ENCODE results near the gene DCP2.

Gene DCP2

GRCh38 chr5:113035096-113035495, 58.5 kb downstream of the DCP2 start:
- H3K27ac ChIP-seq (ENCODE audit: low read depth, low read length): no peak overlapping the region
- no peaks in the 10 kb centered on the region for H3K9me3 ChIP-seq (ENCODE audit: control insufficient read depth, insufficient read depth, low read length)
- no peaks in the 10 kb centered on the region for H4K20me1 ChIP-seq (ENCODE audit: control insufficient read depth, insufficient read depth, low read depth, low read length)

GRCh38 chr5:113036321-113036720, 59.7 kb downstream of the DCP2 start:
- no peaks in the 10 kb centered on the region for H4K20me1 ChIP-seq (ENCODE audit: control insufficient read depth, insufficient read depth, low read depth, low read length)
- H3K27me3 ChIP-seq (ENCODE audit: control insufficient read depth, low read length): peaks cover 4% of the 10 kb centered on the region; the same call in 1 of the 2 replicates
- TF ChIP-seq EZH2phosphoT487 (IDR thresholded peaks at IDR 0.05; ENCODE audit: borderline replicate concordance, low read length) (no peak), CTCF (IDR thresholded peaks at IDR 0.05; ENCODE audit: low read depth, low read length, poor library complexity, severe bottlenecking) (no peak)
- no peaks in the 10 kb centered on the region for H3K9me2 ChIP-seq (replicated peaks; ENCODE audit: control insufficient read depth, low read length)
- H3K79me2 ChIP-seq (ENCODE audit: control insufficient read depth, low read length): no peaks in the 10 kb centered on the region
- no peaks in the 10 kb centered on the region for H3K36me3 ChIP-seq (ENCODE audit: control insufficient read depth, low read length)
- no peaks in the 10 kb centered on the region for H3K9me3 ChIP-seq (ENCODE audit: control insufficient read depth, insufficient read depth, low read length)
- no peaks in the 10 kb centered on the region for H3K4me1 ChIP-seq (ENCODE audit: control insufficient read depth, low read length)
- H3K4me3 ChIP-seq (ENCODE audit: low read length): no peak overlapping the region
- no peaks in the 10 kb centered on the region for H3F3A ChIP-seq (ENCODE audit: control insufficient read depth, insufficient read depth)
- H3K4me2 ChIP-seq (ENCODE audit: low read length): no peak overlapping the region
- no peak overlapping the region for H3K27ac ChIP-seq (ENCODE audit: low read depth, low read length)

More at GRCh38 chr5:113035096-113035495, 58.5 kb downstream of the DCP2 start:
- Histone ChIP-seq H3K9me2 (replicated peaks; ENCODE audit: control insufficient read depth, low read length) (no peaks in the 10 kb centered on the region), H3K79me2 (ENCODE audit: control insufficient read depth, low read length) (no peaks in the 10 kb centered on the region), H3K4me2 (ENCODE audit: low read length) (no peak overlapping the region), H3K4me3 (ENCODE audit: low read length) (no peak overlapping the region), H3K36me3 (ENCODE audit: control insufficient read depth, low read length) (no peaks in the 10 kb centered on the region), H3F3A (ENCODE audit: control insufficient read depth, insufficient read depth) (no peaks in the 10 kb centered on the region), H3K27me3 (ENCODE audit: control insufficient read depth, low read length) (no peaks in the 10 kb centered on the region), H3K4me1 (ENCODE audit: control insufficient read depth, low read length) (no peaks in the 10 kb centered on the region)
- no peak for TF ChIP-seq EZH2phosphoT487 (IDR thresholded peaks at IDR 0.05; ENCODE audit: borderline replicate concordance, low read length)
- TF ChIP-seq CTCF (IDR thresholded peaks at IDR 0.05; ENCODE audit: low read depth, low read length, poor library complexity, severe bottlenecking): no peak

- H3K27me3 ChIP-seq (ENCODE audit: control insufficient read depth, low read length): peaks cover 4% of the 10 kb centered on the region; the same call in 1 of the 2 replicates
- H3K4me1 ChIP-seq (ENCODE audit: control insufficient read depth, low read length): no peaks in the 10 kb centered on the region
- no peaks in the 10 kb centered on the region for H3K79me2 ChIP-seq (ENCODE audit: control insufficient read depth, low read length)
- no peaks in the 10 kb centered on the region for H3K9me2 ChIP-seq (replicated peaks; ENCODE audit: control insufficient read depth, low read length)
- no peaks in the 10 kb centered on the region for H4K20me1 ChIP-seq (ENCODE audit: control insufficient read depth, insufficient read depth, low read depth, low read length)
- no peak overlapping the region for H3K4me3 ChIP-seq (ENCODE audit: low read length)
- no peak overlapping the region for H3K27ac ChIP-seq (ENCODE audit: low read depth, low read length)
- no peaks in the 10 kb centered on the region for H3K9me3 ChIP-seq (ENCODE audit: control insufficient read depth, insufficient read depth, low read length)
- no peaks in the 10 kb centered on the region for H3K36me3 ChIP-seq (ENCODE audit: control insufficient read depth, low read length)
- H3K4me2 ChIP-seq (ENCODE audit: low read length): no peak overlapping the region
- TF ChIP-seq CTCF (IDR thresholded peaks at IDR 0.05; ENCODE audit: low read depth, low read length, poor library complexity, severe bottlenecking) (no peak), EZH2phosphoT487 (IDR thresholded peaks at IDR 0.05; ENCODE audit: borderline replicate concordance, low read length) (no peak)
- no peaks in the 10 kb centered on the region for H3F3A ChIP-seq (ENCODE audit: control insufficient read depth, insufficient read depth)
These were observed 60.2 kb downstream of the DCP2 start for GRCh38 chr5:113036826-113037225.
